Loucy (cell line): ENCODE data around the gene FYN.

Experiments used
- EZH2phosphoT487 ChIP-seq: fragments of 200-600 bp; IDR thresholded peaks from 2 replicates; pipeline ENCODE4 v1.6.1; 2018; ENCODE audit warnings: antibody characterized with exemption, mild to moderate bottlenecking, moderate library complexity, borderline replicate concordance
- TF ChIP-seq, protein P1 (sequence below): fragments of 200-600 bp; sonication (generic); conservative IDR thresholded peaks from 2 replicates; pipeline ENCODE4 v1.5.1; 2014; ENCODE audit warnings: mild to moderate bottlenecking, antibody characterized with exemption, low read length

DNA sequence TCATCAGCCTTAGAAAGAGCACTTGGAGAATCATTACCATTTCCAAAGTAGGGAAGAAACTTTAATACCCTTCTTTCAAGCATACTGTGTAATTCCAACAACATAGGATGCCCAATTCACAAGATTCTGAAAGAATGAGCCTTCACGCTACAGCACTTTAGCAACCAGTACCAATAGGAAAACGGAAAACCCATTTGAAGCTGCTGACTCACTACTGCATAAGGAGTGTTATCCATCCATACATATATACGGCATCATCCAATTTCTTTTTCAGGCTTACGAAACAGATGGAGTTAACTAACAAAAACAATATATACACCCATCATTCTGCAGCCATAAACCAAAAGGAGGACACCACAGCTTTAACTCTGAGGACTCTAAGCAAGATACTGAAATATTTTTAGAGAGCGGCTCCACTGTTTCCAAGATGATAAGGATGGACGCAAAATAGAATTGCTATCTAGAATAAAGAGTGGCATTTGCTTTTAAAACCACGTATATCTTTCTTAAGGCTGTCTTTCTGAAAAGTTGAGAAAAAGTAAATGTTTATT, 24.9 kb downstream of the FYN start:
- TF ChIP-seq, protein P1, sequence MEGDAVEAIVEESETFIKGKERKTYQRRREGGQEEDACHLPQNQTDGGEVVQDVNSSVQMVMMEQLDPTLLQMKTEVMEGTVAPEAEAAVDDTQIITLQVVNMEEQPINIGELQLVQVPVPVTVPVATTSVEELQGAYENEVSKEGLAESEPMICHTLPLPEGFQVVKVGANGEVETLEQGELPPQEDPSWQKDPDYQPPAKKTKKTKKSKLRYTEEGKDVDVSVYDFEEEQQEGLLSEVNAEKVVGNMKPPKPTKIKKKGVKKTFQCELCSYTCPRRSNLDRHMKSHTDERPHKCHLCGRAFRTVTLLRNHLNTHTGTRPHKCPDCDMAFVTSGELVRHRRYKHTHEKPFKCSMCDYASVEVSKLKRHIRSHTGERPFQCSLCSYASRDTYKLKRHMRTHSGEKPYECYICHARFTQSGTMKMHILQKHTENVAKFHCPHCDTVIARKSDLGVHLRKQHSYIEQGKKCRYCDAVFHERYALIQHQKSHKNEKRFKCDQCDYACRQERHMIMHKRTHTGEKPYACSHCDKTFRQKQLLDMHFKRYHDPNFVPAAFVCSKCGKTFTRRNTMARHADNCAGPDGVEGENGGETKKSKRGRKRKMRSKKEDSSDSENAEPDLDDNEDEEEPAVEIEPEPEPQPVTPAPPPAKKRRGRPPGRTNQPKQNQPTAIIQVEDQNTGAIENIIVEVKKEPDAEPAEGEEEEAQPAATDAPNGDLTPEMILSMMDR, result no peak
- no peak for TF ChIP-seq EZH2phosphoT487
